ENCODE data around the gene IL2RA.

- TF ChIP-seq POLR2AphosphoS5 (IDR thresholded peaks at IDR 0.05), result no peak
- no peak for TF ChIP-seq CTCF (IDR thresholded peaks at IDR 0.05)
These were observed 5.3 kb upstream of the IL2RA start for GRCh38 chr10:6067457-6067856.
